HG03521 (cell line): ENCODE data around the gene SCART1.

ENCODE experiments used
- ATAC-seq: cut with Tn5 transposase; IDR thresholded peaks from one replicate; pipeline ENCODE4 v1.9.1; 2021; ENCODE audit warnings: mild to moderate bottlenecking, moderate library complexity; ENCODE audit not compliant: unreplicated experiment

Gene SCART1

DNA sequence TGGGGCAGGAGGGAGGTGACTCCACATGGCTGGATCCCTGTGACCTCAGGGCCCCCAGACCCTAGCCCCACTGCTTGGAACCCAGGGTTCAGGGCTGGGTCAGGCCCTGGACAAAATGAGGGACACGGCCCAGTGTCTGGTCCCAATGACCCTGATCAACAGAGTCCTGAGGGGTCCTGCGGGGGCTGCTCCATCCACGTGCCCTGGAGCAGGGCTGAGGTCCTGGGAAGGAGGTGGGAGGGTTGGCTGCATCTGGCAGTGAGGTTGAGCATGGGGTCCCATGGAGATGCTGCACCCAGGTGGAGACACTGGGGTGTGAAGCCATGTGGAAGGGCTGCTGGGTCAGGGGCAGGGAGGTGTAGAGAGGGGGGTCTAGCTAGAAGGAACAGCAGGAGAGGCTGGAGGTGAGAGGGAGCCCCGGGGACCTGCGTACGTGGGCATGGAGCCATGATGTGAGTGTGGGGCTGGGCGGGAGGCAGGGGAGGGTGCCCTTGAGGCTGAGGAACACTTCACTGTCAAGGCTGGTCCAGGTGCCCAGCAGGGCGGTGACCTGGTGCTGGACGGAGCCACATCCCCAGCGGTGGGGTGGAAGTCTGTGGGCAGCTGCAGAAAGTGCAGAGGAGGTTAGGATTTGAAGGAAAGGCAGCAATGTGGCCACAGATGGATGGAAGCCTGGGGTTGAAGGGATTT lies 604 bp downstream of the SCART1 start:
- ATAC-seq = no peak

DNA sequence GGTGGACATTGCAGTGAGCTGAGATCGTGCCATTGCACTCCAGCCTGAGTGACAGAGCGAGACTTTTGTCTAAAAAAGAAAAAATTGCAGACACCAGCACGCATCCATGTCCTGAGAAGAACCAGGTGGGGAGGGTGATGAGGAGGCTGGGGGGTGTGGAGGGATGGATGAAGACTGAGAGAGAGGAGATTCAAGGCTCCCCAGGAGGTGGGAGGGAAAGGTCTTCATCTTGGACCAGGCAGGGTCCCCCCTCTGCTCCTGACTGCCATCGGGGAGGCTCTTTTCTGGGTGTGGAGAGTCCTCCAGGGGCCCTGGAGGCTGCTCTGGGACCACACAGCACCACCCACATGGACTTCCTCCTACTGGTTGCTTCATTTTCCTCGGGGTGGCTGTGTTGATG lies 1.5 kb downstream of the SCART1 start:
- no peak for ATAC-seq

DNA sequence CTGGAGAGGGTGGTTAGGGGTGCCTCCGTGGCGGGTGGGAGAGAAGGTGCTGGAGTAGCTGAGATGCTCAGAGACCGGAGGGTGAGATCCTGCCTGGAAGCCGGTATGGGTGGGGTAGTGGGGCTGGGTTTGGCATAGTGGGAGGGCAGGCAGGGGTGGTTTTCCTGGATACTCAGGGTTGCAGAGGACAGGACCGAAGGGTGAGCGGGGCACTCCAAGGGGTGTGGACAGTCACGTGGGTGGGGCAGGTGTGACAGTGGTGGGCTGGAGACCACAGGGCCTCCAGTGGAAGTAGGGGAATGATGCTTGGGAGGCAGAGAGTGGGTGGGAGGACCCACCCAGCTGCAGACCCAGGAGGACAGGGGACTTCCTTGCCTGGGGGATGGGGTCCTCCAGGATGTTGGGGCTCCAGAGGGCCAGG lies 1.9 kb downstream of the SCART1 start:
- no peak for ATAC-seq

DNA sequence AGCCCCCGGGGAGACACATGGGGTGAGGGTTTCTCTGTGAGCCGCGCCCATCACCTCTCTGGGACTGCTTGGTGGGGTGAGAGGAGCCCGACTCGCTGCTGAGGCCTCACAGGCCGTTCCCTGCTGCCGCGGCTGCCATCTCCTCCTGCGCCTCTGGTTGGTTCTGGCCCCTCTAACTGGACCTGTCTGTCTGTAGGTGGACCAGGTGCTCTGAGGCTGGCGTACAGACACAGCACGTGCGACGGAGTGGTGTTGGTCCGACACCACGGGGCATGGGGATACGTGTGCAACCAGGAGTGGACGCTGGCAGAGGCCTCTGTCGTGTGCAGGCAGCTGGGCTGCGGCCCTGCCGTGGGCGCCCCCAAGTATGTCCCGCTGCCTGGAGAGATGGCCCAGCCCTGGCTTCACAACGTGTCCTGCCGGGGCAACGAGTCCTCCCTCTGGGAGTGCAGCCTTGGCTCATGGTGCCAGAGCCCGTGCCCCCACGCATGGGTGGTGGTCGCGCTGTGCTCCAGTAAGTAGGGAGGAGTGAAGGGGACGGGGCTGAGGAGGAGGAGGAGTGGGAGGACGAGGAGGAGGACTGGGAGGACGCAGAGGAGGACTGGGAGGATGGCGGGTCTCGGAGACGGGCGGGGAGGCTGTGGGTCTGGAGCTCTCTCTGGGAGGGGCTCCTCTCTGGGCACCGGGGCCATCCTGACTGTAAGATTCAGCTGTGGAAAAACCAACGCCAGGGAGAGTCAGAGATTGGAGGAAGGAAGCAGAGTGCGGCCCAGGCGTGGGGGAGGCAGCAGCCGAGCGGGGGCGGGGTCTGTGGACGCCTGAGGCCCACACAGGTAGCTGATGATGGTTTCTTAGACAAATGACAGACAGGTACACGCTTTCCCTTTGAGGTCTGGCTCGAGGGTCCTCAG lies 2.6 kb downstream of the SCART1 start:
- no peak for ATAC-seq

DNA sequence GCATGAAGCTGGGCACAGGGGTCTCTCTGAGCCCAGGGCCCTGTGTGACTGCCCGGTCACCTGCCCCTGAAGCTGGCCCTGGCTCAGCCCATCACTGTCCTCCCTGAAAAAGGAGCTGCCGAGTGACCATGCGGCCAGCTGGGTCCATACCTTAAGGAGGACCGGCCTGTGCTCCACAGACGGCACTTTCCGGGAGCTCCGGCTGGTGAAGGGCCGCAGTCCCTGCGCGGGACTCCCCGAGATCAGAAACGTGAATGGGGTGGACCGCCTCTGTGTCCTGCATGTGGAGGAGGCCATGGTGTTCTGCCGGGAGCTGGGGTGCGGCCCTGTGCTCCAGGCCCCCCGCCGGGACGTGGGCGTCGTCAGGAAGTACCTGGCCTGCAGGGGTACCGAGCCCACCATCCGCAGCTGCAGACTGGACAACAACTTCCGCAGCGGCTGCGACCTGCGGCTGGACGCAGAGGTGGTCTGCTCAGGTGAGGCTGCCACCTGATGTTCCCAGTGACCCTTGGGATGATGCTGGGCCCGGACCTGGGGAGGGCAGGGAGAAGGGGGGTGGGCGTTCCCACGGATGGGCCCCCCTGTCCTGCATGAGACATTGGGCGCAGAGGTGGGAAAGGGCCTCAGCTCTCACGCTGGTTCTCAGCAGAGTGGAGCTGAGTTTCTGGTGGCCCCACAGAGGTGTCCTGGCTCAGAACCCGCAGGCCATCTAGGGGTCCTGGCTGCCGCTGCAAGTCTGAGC lies 3.5 kb downstream of the SCART1 start:
- ATAC-seq = no peak

DNA sequence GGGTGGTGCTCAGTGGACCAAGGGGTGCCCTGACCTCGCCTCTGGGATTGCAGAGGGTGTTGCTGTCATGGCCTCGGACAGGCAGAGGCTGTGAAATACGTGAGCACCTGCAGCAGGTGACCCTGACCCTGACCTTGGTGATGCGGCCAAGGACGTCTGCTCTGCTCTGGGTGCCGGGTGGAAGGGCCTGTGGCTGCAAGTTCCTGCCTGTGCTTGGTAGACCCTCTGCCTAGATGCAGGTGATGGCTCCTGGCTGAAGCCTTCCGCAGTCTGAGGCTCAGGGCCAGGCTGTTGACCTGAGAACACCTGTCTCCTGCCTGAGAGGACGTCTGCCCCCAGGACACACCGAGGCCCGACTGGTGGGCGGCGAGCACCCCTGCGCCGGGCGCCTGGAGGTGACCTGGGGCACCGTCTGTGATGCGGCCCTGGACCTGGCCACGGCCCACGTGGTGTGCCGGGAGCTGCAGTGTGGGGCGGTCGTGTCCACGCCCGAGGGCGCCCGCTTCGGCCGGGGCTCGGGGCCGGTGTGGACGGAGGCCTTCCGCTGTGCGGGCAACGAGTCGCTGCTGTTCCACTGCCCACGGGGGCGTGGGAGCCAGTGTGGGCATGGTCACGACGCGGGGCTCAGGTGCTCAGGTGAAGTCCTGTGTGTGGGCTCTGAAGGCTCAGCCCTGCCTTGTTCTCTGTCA lies 4.4 kb downstream of the SCART1 start:
- ATAC-seq = no peak

DNA sequence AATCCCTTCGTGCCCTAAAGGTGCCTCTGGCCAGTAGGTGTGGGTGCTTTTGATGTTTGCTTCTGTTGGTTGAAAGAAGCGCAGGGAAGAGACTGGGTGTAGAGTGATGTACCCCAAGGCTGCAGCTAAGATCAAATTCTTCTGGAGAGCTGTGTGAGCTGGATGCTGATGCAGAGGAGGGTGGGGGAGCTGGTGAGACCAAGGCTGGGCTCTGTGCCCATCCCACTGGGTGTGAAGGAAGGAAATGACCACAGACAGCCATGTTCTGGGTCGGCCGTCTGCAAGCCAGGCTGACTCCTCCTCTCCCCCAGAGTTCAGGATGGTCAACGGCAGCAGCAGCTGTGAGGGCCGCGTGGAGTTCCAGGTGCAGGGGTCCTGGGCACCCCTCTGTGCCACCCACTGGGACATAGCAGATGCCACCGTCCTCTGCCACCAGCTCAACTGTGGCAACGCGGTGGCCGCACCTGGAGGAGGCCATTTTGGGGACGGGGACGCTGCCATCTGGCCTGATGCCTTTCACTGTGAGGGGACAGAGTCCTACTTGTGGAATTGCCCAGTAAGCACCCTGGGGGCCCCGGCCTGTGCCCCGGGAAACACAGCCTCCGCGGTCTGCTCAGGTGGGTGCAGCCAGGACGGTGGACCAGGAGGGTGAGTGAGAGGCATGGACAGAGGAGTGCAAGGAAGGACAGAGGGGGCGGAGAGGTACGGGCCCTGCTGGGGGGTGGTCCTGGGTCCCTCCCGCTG lies 5.1 kb downstream of the SCART1 start:
- no peak for ATAC-seq

DNA sequence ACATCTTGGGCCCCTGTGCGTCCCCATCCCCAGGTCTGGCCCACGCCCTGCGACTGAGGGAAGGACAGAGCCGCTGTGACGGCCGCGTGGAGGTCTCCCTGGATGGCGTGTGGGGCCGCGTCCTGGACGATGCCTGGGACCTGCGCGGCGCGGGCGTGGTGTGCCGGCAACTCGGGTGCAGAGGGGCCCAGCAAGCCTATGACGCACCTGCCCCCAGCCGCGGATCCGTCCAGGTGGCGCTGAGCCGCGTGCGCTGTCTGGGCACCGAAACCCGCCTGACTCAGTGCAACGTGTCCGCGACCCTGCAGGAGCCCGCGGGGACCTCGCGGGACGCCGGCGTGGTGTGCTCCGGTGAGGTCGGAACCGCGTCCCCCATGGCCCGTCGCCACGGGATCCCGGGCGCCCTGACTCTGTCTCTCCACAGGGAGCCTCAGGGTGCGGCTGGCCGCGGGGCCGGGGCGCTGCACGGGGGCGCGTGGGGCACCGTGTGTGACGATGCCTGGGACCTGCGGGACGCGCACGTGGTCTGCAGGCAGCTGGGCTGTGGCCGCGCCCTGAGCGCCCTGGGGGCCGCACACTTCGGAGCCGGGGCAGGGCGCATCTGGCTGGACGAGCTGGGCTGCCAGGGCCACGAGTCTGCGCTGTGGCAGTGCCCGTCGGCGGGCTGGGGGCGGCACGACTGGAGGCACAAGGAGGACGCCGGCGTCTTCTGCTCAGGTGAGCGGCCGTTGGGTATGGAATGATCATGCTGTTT lies 5.9 kb downstream of the SCART1 start:
- no peak for ATAC-seq

DNA sequence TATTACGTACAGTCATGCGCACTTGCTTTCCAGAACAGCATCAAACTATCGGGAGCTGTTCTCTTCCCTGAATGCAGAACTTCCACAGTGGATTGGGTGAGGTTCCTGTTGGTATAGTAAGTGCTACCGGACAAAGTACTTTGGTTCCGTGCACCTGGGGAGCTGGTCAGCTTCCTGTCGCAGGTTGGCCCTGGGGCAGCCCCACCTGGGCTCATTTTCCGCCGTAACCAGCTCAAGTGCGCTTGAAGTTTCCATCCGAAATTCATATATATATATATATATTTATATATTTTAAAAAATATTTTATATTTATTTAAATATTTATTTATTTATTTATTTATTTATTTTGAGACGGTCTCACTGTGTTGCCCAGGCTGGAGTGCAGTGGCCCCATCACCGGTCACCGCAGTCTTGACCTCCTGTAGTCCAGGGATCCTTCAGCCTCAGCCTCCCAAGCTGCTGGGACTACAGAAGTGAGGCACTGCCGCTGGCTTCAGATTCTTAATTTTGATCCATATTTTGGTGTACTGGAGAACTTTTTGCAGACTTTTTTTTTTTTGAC lies 6.5 kb downstream of the SCART1 start:
- no peak for ATAC-seq

DNA sequence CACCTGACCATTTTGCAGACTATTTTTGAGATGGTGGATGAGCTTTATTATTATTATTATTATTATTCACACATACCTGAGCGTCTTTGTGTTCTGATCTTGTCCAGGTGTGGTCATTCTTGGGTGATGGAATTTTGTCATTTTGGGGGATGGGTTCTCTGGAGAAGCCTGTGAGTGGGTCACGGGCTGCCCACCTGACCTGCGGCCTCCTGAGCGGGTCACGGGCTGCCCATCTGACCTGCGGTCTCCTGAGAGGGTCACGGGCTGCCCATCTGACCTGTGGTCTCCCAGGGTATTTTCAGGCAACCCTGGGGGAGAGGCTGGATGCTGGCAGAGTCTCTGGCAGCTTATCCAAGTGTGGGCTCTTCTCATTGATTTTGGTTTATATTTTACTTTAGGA lies 7.3 kb downstream of the SCART1 start:
- no peak for ATAC-seq

DNA sequence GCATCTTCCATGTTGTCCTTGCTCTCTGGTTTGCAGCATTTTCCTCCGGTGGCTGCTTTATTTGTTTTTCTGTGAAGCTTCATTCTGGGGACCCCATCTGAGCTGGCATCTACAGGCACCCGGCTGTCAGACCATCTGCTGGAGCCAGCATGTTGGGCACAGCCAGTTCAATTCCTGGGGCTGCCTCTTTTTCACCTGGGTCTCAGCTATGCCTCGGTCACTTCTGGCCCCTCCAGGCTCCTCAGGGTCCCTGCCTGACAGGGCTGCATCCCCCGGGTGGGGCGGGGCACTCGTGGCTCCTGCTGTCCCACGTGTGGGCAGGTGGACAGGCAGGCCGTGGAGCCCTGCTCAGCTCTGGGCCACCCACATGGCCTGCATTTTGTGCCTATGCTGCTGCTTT lies 8.1 kb downstream of the SCART1 start:
- ATAC-seq = no peak

DNA sequence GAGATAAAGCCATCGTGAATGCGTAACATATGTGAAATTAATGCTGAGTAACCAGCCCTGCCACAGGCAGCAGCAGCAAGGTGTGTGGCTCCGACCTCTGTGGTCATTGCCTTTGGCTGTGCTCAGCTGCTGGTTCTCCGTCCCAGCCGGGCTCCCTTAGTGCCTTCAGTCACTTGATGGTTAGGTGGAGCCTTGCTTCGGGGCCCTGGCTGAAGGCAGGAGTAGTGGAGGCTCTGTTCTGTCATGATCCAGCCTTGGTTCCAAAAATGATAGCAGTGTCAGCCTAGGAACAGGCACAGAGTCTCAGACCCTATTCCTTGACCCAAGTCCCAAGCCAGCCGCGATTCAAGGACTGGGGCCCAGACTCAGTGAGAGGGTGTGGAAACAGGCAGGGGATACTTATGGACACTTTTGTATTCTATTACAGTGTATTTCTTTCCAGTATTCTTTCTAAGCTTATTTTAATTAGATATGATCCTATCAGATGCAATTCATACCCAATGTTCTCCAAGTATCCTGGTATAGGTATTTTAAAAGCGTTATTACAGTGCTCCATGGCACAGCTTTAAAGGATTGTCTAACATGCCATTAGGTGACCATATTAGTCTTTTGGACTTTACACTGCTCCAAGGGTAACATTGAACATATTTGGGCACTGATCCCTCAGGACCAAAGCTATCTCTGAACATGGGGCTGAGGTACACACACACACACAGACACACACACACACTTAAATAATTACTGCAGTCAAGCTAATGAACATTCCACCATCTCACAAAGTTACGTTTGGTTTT lies 9.0 kb downstream of the SCART1 start:
- ATAC-seq = no peak

DNA sequence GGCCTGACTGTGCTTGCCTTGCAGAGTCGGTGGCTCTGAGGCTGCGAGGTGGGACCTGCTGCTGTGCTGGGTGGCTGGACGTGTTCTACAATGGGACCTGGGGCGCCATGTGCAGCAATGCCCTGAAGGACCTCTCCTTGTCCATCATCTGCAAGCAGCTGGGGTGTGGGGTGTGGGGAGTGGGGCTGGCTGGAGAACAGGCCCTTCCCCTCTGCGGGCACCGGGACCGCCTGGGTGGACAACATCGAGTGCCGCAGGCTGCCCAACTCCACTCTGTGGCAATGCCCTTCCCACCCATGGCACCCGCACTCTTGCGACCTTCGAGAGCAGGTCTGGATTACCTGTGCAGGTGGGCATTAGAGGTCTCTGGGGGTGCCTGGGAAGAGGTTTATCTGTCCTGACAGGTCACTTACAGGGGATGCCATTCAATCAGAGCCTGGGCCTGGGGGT lies 10.9 kb downstream of the SCART1 start:
- no peak for ATAC-seq

DNA sequence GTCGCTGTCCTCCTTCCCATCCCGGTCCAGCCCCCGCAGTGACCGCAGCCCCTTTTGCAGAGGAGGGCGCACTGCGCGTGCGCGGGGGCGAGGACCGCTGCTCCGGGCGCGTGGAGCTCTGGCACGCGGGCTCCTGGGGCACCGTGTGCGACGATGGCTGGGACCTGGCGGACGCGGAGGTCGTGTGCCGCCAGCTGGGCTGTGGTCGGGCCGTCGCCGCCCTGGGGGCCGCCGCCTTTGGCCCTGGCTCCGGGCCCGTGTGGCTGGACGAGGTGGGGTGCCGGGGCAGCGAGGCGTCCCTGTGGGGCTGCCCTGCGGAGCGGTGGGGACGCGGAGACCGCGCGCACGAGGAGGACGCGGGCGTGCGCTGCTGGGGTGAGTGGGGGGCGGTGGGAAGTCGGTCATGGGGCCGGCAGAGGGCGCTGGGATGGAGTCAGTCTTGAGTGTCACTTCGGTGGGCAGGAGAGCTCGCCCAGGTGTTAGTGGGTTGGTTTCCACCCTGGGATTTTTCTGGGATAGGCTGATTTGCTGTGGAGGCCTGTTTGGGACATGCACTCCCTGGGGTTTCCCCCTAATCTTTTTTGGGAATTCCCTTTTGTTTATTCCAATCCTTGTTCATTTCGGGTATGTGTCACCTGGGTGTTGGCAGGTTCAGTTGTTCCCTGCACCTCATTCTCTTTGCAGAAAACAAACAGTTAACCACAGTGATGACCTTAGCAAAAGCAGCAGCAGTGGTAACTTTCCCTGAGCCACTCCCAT lies 11.6 kb downstream of the SCART1 start:
- no peak for ATAC-seq

DNA sequence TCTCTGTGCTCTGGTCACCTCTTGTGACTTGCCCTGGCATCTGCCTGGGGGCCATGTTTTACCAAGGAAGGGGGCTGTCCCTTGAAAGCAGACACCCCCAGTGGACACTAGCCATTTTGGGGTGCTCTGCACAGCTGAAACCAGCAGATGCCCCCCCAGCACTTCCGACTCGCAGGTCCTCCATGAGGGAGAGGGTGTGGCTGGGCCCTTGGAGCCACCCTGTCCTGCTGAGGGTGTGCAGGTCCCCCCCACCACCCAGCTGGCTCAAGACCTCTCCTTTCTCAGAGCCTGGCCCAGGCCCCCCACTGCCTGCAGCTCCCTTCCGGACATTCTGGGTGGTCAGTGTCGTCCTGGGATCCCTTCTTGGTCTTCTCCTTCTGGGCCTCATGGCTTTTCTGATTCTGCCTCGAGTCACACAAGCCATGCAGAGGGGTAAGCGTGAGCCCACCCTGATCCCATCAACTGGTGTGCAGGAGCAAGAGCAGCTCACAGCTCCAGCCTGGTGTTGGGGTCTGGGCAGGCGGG lies 12.3 kb downstream of the SCART1 start:
- no peak for ATAC-seq

DNA sequence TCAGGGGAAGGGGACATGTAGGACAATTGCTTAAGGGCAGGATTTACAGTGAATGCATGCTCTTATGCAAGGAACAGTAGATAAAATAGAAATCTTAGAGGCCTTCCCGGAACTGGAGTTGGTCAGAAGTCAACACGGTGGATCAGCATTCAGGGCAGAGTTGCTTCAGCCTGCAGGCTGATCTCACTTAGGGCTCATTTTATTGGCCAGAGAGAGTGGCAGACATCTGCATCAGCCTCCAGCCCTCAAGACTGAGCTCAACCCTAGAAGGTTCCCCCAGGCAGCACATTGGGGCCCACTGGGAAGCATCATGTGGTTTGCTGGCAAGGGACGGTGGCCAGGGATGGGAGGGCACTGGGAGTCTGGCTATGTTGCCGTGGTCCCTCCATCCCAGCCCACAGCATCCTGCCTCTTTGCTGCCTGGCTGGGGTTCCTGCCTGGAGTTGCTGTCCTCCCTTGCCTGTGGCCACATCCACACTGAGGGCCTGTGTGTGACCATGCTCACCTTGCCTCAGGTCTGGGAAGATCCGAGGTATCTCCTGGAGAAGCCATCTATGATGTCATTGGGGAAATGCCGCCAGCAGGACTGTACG lies 13.0 kb downstream of the SCART1 start:
- no peak for ATAC-seq

DNA sequence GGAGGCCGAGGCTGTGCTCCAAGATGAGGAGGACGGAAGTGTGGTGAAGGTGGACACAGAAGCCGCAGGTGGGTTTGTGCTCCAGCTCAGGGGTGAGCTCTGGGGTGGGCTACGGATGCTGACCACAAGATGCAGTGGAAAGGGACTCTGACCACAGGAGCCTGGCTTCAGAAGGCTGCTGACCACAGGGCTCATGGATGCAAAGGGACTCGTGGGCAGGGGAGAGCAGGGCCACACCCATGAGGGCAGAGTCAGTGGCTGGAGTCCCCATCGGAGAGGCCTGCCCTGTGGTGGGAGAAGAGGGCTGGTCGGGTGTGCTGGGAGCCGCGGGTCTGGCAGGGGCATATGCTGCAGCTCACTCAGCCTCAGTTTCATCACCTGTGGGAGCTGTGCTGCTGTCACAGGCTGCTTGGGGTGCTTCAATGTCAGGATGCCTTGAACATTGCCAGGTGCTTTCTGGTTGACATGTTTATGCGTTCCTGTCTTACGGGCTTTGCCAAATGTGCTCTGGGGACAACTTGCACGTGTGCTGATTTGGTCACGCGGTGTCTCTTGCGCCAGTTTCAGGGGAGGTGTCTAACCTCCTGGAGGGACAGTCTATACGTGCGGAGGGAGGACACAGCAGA lies 13.7 kb downstream of the SCART1 start:
- ATAC-seq = no peak
